GM18499 (cell line): Measurements from ENCODE around the gene DEGS2.

Experiments used
- ATAC-seq: cut with Tn5 transposase; IDR thresholded peaks from one replicate; pipeline ENCODE4 v1.9.1; 2021; ENCODE audit warnings: moderate number of reproducible peaks; ENCODE audit not compliant: insufficient read depth, unreplicated experiment

Gene DEGS2

GRCh38 chr14:100150932-100151587, 8.4 kb downstream of the DEGS2 start:
- no peak for ATAC-seq

GRCh38 chr14:100149851-100150611, 9.4 kb downstream of the DEGS2 start:
- no peak for ATAC-seq

GRCh38 chr14:100148837-100149731, 10.4 kb downstream of the DEGS2 start:
- ATAC-seq: no peak

GRCh38 chr14:100147691-100148464, 11.6 kb downstream of the DEGS2 start:
- no peak for ATAC-seq

GRCh38 chr14:100147181-100147631, 12.2 kb downstream of the DEGS2 start:
- no peak for ATAC-seq

GRCh38 chr14:100146531-100147091, 12.8 kb downstream of the DEGS2 start:
- no peak for ATAC-seq

GRCh38 chr14:100145682-100146464, 13.6 kb downstream of the DEGS2 start:
- ATAC-seq: no peak

- ATAC-seq: no peak
Observed at GRCh38 chr14:100144996-100145646, 14.3 kb downstream of the DEGS2 start.

- ATAC-seq: no peak
Observed at GRCh38 chr14:100144645-100144995, 14.8 kb downstream of the DEGS2 start.

GRCh38 chr14:100143934-100144333, 15.5 kb downstream of the DEGS2 start:
- ATAC-seq: no peak

- no peak for ATAC-seq
Observed at GRCh38 chr14:100143523-100143922, 15.9 kb downstream of the DEGS2 start.

- ATAC-seq: no peak
Observed at GRCh38 chr14:100142073-100143040, 17.1 kb downstream of the DEGS2 start.

GRCh38 chr14:100141098-100141497, 18.3 kb downstream of the DEGS2 start:
- ATAC-seq: no peak

- no peak for ATAC-seq
Observed at GRCh38 chr14:100140452-100141078, 18.9 kb downstream of the DEGS2 start.

- ATAC-seq: no peak
Observed at GRCh38 chr14:100138955-100139354, 20.5 kb downstream of the DEGS2 start.

- ATAC-seq: no peak
Observed at GRCh38 chr14:100138082-100138787, 21.2 kb downstream of the DEGS2 start.
